GM12878 (cell line): ENCODE measurements around the gene HNRNPH3. TPM values are rescaled to one million over a fixed set of nuclear protein-coding genes. Genes with fewer than 3 reads are reported as not detected.

Experiments
- ATAC-seq: fragments of 200-7000 bp; cut with Tn5 transposase; 3 replicates; pipeline ENCODE4 v1.9.1; 2020; ENCODE audit warnings: mild to moderate bottlenecking, moderate library complexity
- BruUV-seq: library from RNA; stranded (reverse); fragments of 400-500 nt; replicated peaks from 2 replicates; lab custom pipeline; 2021; lab: Mats Ljungman, UMichigan
- CTCF ChIA-PET: fragments of 300-600 bp; sonication (Branson Sonifier 250); formaldehyde crosslinking; extraction: SDS; loops from one replicate; lab custom pipeline; 2021; ENCODE audit warnings: inconsistent platforms; lab: Yijun Ruan, JAX
- POLR2A ChIA-PET: fragments of 350-600 bp; formaldehyde crosslinking; extraction: SDS; loops from one replicate; lab custom pipeline; 2021; ENCODE audit warnings: inconsistent platforms; lab: Charles Lee
- RAD21 ChIA-PET: fragments of 300-600 bp; sonication (Branson Sonifier 250); formaldehyde crosslinking; loops from one replicate; lab custom pipeline; 2023; ENCODE audit warnings: antibody characterized with exemption; ENCODE audit not compliant: unreplicated experiment; lab: Charles Lee
- SMC1A ChIA-PET: fragments of 300-600 bp; sonication (Branson Sonifier 250); formaldehyde crosslinking; loops from one replicate; lab custom pipeline; 2023; ENCODE audit not compliant: unreplicated experiment, uncharacterized antibody; lab: Charles Lee
- DNase-seq: peaks from one replicate; pipeline ENCODE4 v3.0.0-alpha.2; 2011; ENCODE audit warnings: low read depth, low spot score
- FAIRE-seq: peaks from 3 replicates; lab custom pipeline; 2011; peaks lifted over from hg19 to GRCh38; lab: Jason Lieb, UNC
- H2AFZ ChIP-seq: 2 replicates; pipeline ENCODE4 v1.6.0; 2011; ENCODE audit warnings: low read depth, low read length, control low read depth; ENCODE audit not compliant: control insufficient read depth
- H3K27ac ChIP-seq: 2 replicates; pipeline ENCODE4 v1.5.1; 2011; ENCODE audit warnings: control low read depth; ENCODE audit not compliant: control insufficient read depth, insufficient read depth
- H3K27me3 ChIP-seq, 2 experiments: replicated peaks in 1 of 2; 2 replicates each; pipeline versions ENCODE4 v1.6.0 to v1.6.1; 2011; ENCODE audit warnings: low read length in 1 of 2; ENCODE audit not compliant: control insufficient read depth in 2 of 2, insufficient read depth in 2 of 2
- H3K36me3 ChIP-seq, 2 experiments: 2 replicates each; pipeline ENCODE4 v1.5.1; 2011; ENCODE audit warnings: low read length in 1 of 2; ENCODE audit not compliant: control insufficient read depth in 2 of 2, insufficient read depth in 2 of 2
- H3K4me1 ChIP-seq: 2 replicates; pipeline ENCODE4 v1.6.1; 2011; ENCODE audit warnings: mild to moderate bottlenecking, low read length, moderate library complexity, mixed read lengths; ENCODE audit not compliant: control insufficient read depth, insufficient read depth
- H3K4me2 ChIP-seq: 2 replicates; pipeline ENCODE4 v1.6.0; 2011; ENCODE audit warnings: control low read depth; ENCODE audit not compliant: control insufficient read depth, insufficient read depth
- H3K4me3 ChIP-seq: fragments of 200-600 bp; sonication (generic); 2 replicates; pipeline ENCODE4 v1.5.1; 2016
- H3K79me2 ChIP-seq: 2 replicates; pipeline ENCODE4 v1.6.0; 2011; ENCODE audit warnings: low read length; ENCODE audit not compliant: control insufficient read depth, insufficient read depth
- H3K9ac ChIP-seq: 2 replicates; pipeline ENCODE4 v1.8.0; 2011; ENCODE audit warnings: low read length, control low read depth, mixed read lengths; ENCODE audit not compliant: control insufficient read depth, insufficient read depth
- H3K9me3 ChIP-seq: replicated peaks from 3 replicates; pipeline ENCODE4 v1.5.1; 2011; ENCODE audit warnings: mild to moderate bottlenecking, low read length; ENCODE audit not compliant: control insufficient read depth, insufficient read depth
- H4K20me1 ChIP-seq: 2 replicates; pipeline ENCODE4 v1.6.0; 2011; ENCODE audit not compliant: control insufficient read depth, insufficient read depth
- DPF2 ChIP-seq: fragments of 450-650 bp; IDR thresholded peaks from 2 replicates; pipeline ENCODE4 v1.6.1; 2017; ENCODE audit warnings: mild to moderate bottlenecking
- MLLT1 ChIP-seq: fragments of 450-650 bp; IDR thresholded peaks from 2 replicates; pipeline ENCODE4 v1.6.1; 2016; ENCODE audit warnings: mild to moderate bottlenecking
- SIN3A ChIP-seq: IDR thresholded peaks from 2 replicates; pipeline ENCODE4 v1.6.1; 2012; ENCODE audit warnings: low read depth, low read length, improper control_type of control experiment
- SP1 ChIP-seq: IDR thresholded peaks from one replicate; pipeline ENCODE4 v1.6.1; 2011; ENCODE audit warnings: low read depth, low read length
- TAF1 ChIP-seq: IDR thresholded peaks from 2 replicates; pipeline ENCODE4 v1.6.1; 2011; ENCODE audit warnings: mild to moderate bottlenecking, low read depth, low read length, borderline replicate concordance
- WGBS: methylation state at CpG from one replicate; pipeline ENCODE4 v1.1.6; 2016; ENCODE audit warnings: low lambda C conversion rate; ENCODE audit not compliant: insufficient replicate concordance, insufficient coverage; ENCODE audit errors: missing lambda C conversion rate; 5-methylcytosine and 5-hydroxymethylcytosine counted together
- in situ Hi-C: fragments of 300-500 bp; cut with MboI; formaldehyde crosslinking; loops from 9 replicates; pipeline ENCODE4 v1.14.3; 2018; ENCODE audit warnings: mixed read lengths
- intact Hi-C: fragments of 100-400 bp; cut with micrococcal nuclease; formaldehyde crosslinking; loops from one replicate; pipeline ENCODE4 v1.14.2; 2022; ENCODE audit not compliant: unreplicated experiment
- polyA plus RNA-seq, 11 experiments: library from polyadenylated mRNA; depleted of rRNA in 4 of 11; unstranded in 6 of 11; stranded (reverse) in 5 of 11; fragments of >200 nt; fragmentation: Nextera tagmentation in 4 of 11; fragmentation: Illumina TruSeq in 1 of 11; extraction: Ambion mirVana in 4 of 11; extraction: Trizol in 1 of 11; gene quantifications; 1 replicate in 1 of 11; 2 replicates in 10 of 11; pipeline versions ENCODE4 v1.2.1 to v1.2.3, GENCODE V29; 2011 to 2016; ENCODE audit warnings: inconsistent platforms in 2 of 11, missing spikeins in 2 of 11, low read depth in 1 of 11
- total RNA-seq, 4 experiments: library from RNA; depleted of rRNA in 3 of 4; stranded (reverse); fragments of >200 nt in 3 of 4; fragmentation: Illumina TruSeq in 1 of 4; extraction: Trizol in 1 of 4; gene quantifications; 2 replicates each; pipeline versions ENCODE4 v1.2.1 to v1.2.3, GENCODE V29; 2013 to 2021
- TF ChIP-seq, protein P1 (sequence below): IDR thresholded peaks from 2 replicates; pipeline ENCODE4 v1.6.1; 2011; ENCODE audit warnings: low read depth, mild to moderate bottlenecking, low read length, moderate library complexity, borderline replicate concordance; ENCODE audit errors: extremely low read depth
- TF ChIP-seq, protein P2 (sequence below): IDR thresholded peaks from 2 replicates; pipeline ENCODE4 v1.6.1; 2011; ENCODE audit warnings: low read depth, low read length, improper control_type of control experiment, borderline replicate concordance

HNRNPH3 gene
- total and polyA plus RNA-seq, 10 of the 15 experiments (the other 5 are each of a cell fraction or from before 2014, with no cell fraction given): 20.1 to 292 (median 121) TPM

- Histone ChIP-seq H3K27ac (no peak overlapping the region), H3K27me3 (no peaks in the 10 kb centered on the region), H3K36me3 (0 out of 4 replicates have a peak, but pooled peaks cover 0 to 2% of the 10 kb centered on the region in 2 experiments), H4K20me1 (no peaks in the 10 kb centered on the region), H3K9me3 (no peaks in the 10 kb centered on the region), H3K4me3 (no peak overlapping the region), H3K4me2 (no peak overlapping the region), H2AFZ (no peak overlapping the region), H3K9ac (no peak overlapping the region), H3K4me1 (no peaks in the 10 kb centered on the region), H3K79me2 (no peaks in the 10 kb centered on the region)
- in situ Hi-C loops: no loop called here
- FAIRE-seq: no peak
- ChIA-PET CTCF (interaction anchor here (0.6 to 1.4 kb wide), 2 partner anchors 498 to 734 kb away, joined by 3 read pairs; no protein-coding TSS in a partner anchor), SMC1A (interaction anchor here (0.6 kb wide), 1 partner anchor 795 kb away, joined by 4 read pairs; no protein-coding TSS in a partner anchor), POLR2A (interaction anchor here (0.6 kb wide), 1 partner anchor 47 kb away, joined by 4 read pairs; no protein-coding TSS in a partner anchor), RAD21 (no interaction called here)
- intact Hi-C loops: no loop called here
- BruUV-seq: no TSS peak
- TF ChIP-seq DPF2 (no peak), MLLT1 (no peak), SIN3A (no peak), SP1 (no peak), TAF1 (no peak)
- TF ChIP-seq, protein P1, sequence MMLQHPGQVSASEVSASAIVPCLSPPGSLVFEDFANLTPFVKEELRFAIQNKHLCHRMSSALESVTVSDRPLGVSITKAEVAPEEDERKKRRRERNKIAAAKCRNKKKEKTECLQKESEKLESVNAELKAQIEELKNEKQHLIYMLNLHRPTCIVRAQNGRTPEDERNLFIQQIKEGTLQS: no peak
- TF ChIP-seq, protein P2, sequence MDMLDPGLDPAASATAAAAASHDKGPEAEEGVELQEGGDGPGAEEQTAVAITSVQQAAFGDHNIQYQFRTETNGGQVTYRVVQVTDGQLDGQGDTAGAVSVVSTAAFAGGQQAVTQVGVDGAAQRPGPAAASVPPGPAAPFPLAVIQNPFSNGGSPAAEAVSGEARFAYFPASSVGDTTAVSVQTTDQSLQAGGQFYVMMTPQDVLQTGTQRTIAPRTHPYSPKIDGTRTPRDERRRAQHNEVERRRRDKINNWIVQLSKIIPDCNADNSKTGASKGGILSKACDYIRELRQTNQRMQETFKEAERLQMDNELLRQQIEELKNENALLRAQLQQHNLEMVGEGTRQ: no peak
- no peak for ATAC-seq
- DNase-seq: no peak
- 96% methylated on average over 2 of the region's 2 CpGs for WGBS
These were observed 21.7 kb downstream of the HNRNPH3 start for GRCh38 chr10:68353537-68353936.
